OCI-LY1 (cell line): Measurements from ENCODE around the gene TLE2.

Experiments
- CTCF ChIP-seq: fragments of 200-600 bp; sonication (generic), shearing (Covaris generic); IDR thresholded peaks from 2 replicates; pipeline ENCODE4 v1.5.1; 2017; ENCODE audit warnings: mild to moderate bottlenecking, antibody characterized with exemption, low read length, moderate library complexity, mixed read lengths
- EZH2 ChIP-seq: fragments of 200-600 bp; sonication (generic), shearing (Covaris generic); IDR thresholded peaks from 2 replicates; pipeline ENCODE4 v1.8.0; 2017; ENCODE audit warnings: borderline replicate concordance, mixed run types, mild to moderate bottlenecking, antibody characterized with exemption, low read length, moderate library complexity, mixed read lengths

DNA sequence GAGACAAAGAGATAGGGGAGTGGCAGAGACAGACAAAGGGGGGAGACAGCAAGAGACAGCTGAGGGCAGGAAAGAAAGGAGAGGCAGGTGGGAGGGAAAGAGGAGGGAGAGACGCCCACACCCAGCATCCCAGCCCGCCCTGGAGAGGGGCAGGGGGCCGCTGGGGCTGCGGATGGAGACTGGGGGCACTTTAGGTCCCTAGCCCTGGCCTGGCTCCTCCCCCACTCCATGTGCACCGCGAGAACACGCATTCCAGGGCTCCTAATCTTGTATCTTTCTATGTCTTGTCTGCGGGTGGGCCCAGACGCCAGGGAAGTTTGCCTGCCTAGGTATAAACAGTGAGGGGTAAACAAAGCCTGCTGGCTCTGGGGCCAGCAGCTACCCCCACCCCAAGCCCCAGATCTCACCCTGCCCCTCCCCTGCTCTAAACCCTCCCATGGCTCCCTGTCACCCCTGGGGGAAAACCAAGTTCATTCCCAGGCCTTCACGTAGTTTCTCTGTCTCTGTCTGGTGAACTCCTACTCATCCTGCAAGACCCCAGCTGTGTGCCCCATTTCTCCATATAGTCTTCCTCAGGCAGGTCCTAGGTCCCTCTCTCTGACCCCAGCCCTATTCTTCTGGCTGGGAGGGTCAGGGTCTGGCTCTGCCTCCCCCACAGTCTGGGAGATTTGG is 27.5 kb upstream of the TLE2 start:
- TF ChIP-seq CTCF = no peak
- no peak for TF ChIP-seq EZH2
